DMS79 treated with DMSO at 0.1 percent for 48 hours (cell line): ENCODE data around the gene USP5.

Experiments used
- DNase-seq: peaks from one replicate; lab custom pipeline; 2025; lab: John Stamatoyannopoulos, UW

Gene USP5

GRCh38 chr12:6840330-6840729, 11.6 kb upstream of the USP5 start:
- DNase-seq, result no peak

DNA sequence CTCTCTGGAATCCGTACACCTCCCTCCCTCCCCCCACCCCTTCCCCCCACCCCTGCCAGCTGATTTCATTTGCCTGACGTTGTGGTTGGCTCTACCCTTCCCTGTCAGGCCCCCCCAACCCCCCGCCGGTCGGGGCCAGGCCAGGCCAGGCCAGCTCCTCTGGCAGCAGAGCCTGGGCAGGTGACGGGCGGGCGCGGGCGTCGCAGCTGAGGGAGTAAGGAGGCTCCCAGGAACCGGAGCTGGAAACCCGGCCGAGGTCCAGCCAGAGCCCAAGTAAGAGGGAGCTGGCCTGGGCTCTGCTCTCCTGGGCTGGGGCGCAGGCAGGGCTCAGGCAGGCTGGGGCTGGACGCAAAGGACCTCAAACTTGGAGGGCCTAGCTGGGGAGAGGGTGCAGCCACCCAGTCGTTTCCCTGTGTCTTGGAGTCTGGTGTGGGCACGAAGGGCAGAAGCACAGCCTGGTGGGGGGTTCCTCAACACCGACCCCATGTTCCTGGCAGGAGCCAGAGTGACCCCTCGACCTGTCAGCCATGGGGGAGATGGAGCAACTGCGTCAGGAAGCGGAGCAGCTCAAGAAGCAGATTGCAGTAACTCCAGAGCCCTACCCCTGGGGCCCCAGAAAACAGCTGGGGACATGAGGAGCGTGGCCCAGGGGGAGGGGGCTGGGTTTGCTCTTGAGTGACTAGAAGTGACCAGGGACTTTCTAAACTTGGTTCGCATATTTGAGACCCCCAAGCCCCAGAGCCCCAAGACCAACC, 11.0 kb upstream of the USP5 start, which contains the start of gene GNB3:
TSS of gene GNB3 (plus strand) at position 165 of the 755 bp plus-strand sequence. CDS start at position 528, 363 bp downstream.
- no peak for DNase-seq

DNA sequence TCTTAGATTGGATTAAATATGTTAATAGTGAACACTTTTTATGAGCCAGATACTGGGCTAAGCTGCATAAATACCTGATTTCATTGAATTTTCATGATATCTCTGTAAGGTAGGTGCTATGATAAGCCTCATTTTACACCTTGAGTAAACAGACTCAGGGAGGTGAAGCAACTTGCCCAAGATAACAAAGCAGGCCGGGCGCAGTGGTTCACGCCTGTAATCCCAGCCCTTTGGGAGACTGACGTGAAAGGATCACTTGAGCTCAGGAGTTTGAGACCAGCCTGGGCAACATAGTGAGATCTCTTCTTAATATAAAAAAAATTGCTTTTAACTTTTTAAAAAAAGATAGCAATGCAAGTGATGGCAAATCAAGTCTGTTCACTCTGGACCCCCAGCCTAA, 9.9 kb upstream of the USP5 start:
- no peak for DNase-seq

- DNase-seq, result no peak
These were observed 8.6 kb upstream of the USP5 start for GRCh38 chr12:6843118-6843902.

GRCh38 chr12:6845395-6845794, 6.6 kb upstream of the USP5 start:
- DNase-seq, result no peak

- DNase-seq, result no peak
These were observed 5.6 kb upstream of the USP5 start for GRCh38 chr12:6846316-6846869.

DNA sequence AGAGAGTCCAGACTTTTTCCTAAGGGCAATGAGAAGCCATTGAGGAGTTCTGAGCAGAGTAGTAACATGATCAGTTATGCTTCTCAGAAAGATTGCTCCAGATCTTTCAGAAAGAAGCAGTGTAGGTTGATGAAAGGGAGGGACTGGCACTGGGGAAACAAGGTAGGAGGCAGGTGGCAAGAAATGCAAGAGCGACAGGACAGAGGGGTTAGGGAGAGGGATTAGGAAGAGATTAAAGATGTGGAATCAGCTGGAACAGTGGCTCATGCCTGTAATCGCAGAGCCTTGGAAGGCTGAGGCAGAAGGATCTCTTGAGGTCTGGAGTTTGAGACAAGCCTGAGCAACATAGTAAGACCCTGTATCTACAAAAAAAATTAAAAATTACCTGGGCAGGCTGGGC, 4.3 kb upstream of the USP5 start:
- no peak for DNase-seq

DNA sequence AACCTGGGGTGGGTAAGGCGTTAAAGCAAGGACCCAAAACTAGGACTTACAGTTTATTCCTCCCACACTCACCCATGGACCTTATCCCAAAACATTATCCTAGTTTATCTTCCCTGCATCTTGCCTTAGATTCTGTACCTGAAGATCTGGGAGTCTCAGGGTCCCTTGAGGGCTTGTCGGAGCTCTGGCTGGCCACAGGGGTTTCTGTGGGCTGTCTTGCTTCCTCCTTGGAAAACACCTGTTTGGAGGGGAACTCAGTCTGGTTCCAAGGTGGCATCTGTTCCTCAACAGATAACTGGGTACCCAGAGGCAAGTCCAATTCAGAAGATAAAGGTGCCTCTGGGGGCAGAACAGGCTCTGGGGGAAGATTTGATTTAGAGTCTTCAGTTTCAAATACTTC, 2.5 kb upstream of the USP5 start:
- no peak for DNase-seq

DNA sequence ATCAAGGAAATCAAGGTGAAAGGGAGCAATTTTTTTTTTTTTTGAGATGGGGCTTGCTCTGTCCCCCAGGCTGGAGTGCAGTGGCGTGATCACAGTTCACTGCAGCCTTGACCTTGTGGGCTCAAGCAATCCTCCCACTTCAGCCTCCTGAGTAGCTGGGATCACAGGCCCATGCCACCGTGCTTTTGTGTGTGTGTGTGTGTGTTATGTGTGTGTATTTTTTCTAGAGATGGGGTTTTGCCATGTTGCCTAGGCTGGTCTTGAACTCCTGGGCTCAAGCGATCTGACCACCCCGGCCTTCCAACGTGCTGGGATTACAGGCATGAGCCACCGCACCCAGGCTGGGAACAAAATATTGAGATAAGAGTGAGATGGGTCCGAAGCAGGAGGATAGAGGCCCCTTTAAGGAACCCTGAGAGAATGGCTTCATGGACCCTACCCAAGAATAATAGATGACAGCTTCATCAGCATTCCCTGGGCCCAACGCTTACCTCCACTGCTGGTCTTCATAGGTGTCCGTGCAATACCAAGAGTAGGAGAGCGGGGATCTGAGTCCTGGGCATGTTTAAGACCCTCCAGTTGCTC, 1.9 kb upstream of the USP5 start:
- no peak for DNase-seq

- no peak for DNase-seq
These were observed 1.2 kb upstream of the USP5 start for GRCh38 chr12:6850796-6851152.

DNA sequence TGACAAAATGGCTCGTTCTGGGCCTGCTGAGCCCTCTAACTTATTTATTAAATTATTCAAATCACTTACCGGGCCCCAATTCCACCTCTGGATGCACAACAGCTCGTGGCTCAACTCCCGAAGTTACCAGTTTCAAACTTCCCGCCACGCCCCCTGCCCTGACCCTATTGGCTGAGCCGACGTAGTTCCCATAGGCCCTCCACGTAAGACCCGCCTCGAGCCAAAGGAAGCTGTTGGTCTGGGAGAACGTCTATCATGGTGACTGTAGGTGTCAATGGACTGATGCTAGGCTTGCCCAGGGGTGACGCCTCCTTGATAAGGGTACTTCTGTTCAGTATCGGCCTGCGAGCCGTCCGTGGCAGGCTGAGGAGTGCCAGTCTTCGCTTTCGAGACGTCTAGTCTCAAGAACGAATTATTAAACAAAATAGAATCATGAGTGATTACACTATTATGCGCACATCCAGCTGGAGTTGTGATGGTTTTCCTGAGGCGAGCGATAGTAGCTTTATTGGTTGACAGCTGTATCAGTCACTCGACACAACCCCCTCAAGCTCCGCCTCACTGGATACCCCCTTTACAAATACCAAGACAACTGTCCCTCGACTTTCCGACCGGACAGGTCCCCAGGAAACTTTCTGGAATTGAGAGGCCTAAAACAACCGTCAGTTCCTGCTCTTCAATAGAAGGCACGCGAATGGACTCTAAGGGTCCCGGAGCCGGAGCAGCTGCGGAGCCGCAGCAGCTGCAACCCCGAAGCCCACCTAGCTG, 613 bp upstream of the USP5 start, which contains the start of gene CDCA3:
TSS of gene CDCA3 (minus strand) at position 134 of the 768 bp plus-strand sequence. CDS start 334 bp downstream, outside the sequence.
- DNase-seq, result peak; percentile 97

DNA sequence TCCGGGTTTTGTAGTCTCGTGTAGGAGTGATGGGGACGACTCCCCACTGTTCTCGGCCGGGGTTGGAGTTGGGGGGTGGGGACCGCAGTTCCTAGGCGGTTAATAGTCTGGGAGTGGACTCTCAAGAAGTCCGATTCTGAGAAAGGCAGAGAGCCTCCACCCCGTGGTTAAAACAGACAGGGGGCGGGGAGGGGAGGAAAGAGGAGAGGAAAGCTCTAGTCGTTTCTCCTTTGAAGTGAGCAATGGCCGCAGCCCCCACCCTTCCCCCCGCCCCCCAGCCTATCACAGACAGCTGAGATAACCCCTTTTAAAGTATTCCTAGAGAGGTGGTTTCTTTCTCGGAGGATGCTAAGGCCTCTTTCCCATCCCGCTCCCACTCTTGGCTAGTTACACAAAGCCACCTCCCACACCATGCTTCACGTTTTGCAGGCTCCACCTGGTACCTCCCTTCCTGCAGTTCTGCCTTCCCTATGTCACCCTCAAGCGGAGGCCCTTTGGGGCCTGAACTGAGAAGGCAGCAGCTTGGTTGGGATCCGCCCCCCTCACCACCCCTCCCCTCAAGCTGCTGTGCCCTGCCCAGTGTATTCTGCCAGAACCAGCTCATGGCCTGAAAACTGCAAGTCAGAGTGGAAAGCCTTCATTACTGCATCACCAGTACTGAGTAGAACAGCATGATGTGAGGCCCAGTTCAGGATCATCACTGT, 853 bp downstream of the USP5 start:
- DNase-seq, result peak; percentile 24

- DNase-seq, result no peak
These were observed 1.7 kb downstream of the USP5 start for GRCh38 chr12:6853626-6854025.

DNA sequence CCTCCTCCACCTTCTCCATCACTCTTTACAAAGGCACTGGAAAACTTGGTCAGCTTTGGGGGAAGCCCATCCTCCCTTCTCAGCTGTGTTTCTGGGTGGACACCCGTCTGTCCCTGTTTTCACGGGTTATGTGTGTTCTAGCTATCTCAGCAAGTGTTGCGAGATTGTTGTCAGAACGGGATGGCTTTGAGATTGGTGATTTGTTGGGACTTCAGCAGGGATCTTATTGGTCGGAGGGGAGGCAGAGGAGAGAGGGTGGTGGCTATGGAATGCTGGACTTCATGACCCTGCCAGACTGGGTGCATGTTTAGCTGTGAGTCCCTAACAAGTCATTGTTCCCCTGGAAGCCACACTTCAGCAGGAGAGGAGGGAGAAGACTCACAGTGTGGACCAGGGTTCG, 2.1 kb downstream of the USP5 start:
- DNase-seq, result no peak

DNA sequence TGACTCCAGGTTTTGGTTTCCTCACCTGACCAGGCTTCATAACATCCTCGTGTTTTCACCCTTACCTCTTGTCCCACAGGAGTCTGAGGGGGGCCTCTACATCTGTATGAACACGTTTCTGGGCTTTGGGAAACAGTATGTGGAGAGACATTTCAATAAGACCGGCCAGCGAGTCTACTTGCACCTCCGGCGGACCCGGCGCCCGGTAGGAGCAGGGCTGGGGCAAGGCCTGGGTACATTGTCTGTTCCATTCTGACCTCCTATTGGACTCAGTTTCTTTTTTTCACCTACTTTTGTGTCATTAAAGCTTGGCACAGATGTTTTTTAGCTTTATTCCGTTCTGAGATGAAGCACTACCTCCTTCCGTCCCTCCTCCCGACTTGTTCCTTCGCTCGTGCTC, 3.4 kb downstream of the USP5 start:
- DNase-seq, result no peak

- no peak for DNase-seq
These were observed 6.8 kb downstream of the USP5 start for GRCh38 chr12:6858799-6859198.

GRCh38 chr12:6860116-6860515, 8.2 kb downstream of the USP5 start:
- no peak for DNase-seq

DNA sequence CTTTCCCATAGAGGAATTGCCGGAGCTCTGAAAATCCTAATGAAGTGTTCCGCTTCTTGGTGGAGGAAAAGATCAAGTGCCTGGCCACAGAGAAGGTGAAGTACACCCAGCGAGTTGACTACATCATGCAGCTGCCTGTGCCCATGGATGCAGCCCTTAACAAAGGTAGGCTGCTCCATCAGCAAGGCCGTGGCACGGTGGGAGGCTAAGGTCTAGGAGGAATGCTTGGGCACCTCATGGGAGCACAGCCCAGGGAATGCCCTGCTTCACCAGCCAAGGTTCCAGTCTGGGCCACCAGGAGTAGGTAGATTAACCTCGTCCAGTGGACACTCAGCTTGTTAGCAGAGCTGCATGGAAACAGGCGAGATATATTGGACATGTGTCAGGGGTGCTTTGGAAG, 9.0 kb downstream of the USP5 start:
- DNase-seq, result no peak

GRCh38 chr12:6861391-6861790, 9.4 kb downstream of the USP5 start:
- no peak for DNase-seq

GRCh38 chr12:6863033-6863432, 11.1 kb downstream of the USP5 start:
- no peak for DNase-seq

DNA sequence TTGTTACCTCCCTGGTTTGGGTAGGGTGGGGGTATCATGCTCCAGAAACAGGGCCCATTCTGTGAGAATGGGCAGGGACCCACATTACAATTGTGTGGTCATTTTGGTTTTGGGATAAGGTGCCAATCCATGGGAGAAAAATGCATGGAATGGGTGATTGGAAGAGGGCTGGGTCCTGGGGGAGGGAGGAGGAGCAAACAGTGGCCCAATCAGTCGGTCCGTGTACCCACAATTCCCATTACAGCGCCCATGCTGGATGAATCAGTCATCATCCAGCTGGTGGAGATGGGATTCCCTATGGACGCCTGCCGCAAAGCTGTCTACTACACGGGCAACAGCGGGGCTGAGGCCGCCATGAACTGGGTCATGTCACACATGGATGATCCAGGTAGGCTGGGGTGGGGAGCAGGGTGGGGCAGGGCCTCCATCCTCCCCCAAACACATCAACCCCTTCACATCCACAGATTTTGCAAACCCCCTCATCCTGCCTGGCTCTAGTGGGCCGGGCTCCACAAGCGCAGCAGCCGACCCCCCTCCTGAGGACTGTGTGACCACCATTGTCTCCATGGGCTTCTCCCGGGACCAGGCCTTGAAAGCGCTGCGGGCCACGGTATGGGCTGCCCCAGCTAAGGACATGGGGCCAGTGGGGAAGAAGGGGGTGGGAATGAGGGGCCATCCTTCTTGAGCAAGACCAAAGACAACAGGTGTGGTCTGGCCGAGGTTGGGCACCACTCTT, 11.8 kb downstream of the USP5 start:
- no peak for DNase-seq
